GM19099 (cell line): ENCODE data around the gene FOXR1.

Experiments
- POLR2A ChIP-seq: IDR thresholded peaks from 3 replicates; pipeline ENCODE4 v1.6.1; 2011; ENCODE audit warnings: low read depth; ENCODE audit not compliant: insufficient read length; ENCODE audit errors: extremely low read depth

FOXR1 gene, protein sequence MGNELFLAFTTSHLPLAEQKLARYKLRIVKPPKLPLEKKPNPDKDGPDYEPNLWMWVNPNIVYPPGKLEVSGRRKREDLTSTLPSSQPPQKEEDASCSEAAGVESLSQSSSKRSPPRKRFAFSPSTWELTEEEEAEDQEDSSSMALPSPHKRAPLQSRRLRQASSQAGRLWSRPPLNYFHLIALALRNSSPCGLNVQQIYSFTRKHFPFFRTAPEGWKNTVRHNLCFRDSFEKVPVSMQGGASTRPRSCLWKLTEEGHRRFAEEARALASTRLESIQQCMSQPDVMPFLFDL

GRCh38 chr11:118971646-118972045 lies at the start of gene FOXR1:
FOXR1 (plus strand) TSS chr11:118971761; CDS start chr11:118971932, 171 bp downstream.
- TF ChIP-seq POLR2A, result no peak

- no peak for TF ChIP-seq POLR2A
Measured at GRCh38 chr11:118921929-118922744, 49.4 kb upstream of the FOXR1 start.

GRCh38 chr11:118922745-118923627 lies 48.6 kb upstream of the FOXR1 start:
- no peak for TF ChIP-seq POLR2A

GRCh38 chr11:118923721-118924587 lies 47.6 kb upstream of the FOXR1 start:
- TF ChIP-seq POLR2A, result no peak

DNA sequence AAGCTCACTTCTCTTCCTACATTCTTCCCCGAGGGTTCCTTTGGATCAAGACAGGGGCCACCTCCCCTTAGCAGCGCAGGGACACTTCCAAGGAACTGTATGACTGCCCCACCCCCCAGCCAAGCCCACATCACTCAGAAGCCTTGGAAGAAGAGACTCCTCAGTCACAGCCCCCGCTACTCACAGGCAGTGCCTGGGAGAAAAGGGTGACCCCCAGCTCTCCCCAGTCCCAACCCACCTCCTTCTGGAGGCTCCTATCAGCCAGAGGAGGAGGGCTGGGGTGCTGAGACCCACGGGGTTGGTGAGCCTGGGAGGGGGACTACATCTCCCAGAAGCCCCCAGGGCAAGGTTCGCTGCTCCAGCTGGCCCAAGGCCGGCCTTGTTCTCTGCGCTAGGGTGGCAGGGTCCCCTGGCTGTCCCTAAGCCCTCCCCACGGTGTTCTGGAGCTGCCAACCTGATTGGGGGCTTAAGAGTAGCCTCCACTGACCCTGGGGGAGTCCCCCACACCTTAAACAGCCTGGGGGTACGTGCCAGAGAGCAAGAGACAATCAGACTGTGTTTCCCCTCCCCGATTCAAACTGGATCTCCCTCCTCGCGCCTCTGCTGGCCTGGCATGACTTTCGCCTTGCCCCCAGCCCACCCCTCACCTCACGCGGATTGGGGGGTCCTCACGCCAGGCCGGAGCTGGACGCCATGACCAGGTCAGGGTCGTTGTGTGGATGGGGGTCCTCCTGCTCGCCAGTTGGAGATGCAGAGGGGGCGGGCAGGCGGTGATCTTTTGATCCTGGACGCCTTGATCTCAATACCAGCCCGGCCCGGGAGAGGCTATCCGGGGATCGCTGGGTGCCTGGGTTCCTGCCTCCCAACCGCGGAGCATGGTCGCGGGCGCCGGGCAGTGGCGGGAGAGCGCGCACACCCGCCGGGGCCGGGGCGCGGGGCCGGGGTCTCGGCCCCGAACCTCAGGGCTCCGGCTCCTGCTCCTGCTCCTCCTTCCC lies 46.7 kb upstream of the FOXR1 start:
- no peak for TF ChIP-seq POLR2A

DNA sequence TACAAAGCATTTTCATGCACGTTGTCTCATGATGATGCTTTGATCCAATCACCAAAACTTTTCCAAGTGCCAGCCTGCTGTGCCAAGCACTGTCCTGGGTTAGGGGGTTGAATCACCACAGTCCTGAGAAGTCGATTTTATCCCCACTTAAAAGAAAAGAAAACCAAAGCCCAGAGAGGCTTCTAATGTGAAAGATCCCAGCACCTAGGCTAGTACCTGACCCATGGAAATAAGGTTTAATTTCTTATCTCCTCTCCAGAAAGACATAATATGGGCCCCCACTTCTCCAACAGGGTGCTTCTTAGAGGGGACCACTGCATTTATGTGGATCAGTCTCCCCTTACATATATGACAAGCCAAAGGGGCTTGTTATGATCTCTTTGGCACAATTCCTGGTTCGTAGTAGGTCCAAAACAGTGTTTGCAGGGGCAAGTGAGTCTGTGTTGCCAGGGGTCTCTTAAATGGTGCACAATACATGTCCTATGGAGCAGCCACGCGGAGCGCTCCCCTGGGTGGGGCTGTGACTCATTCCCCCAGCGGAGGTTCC lies 43.9 kb upstream of the FOXR1 start:
- no peak for TF ChIP-seq POLR2A

- no peak for TF ChIP-seq POLR2A
Measured at GRCh38 chr11:118928101-118928869, 43.3 kb upstream of the FOXR1 start.

- TF ChIP-seq POLR2A, result peak; percentile 8
Measured at GRCh38 chr11:118928870-118929500, 42.6 kb upstream of the FOXR1 start.

GRCh38 chr11:118929501-118930093 lies 42.0 kb upstream of the FOXR1 start:
- TF ChIP-seq POLR2A, result peak; percentile 1

DNA sequence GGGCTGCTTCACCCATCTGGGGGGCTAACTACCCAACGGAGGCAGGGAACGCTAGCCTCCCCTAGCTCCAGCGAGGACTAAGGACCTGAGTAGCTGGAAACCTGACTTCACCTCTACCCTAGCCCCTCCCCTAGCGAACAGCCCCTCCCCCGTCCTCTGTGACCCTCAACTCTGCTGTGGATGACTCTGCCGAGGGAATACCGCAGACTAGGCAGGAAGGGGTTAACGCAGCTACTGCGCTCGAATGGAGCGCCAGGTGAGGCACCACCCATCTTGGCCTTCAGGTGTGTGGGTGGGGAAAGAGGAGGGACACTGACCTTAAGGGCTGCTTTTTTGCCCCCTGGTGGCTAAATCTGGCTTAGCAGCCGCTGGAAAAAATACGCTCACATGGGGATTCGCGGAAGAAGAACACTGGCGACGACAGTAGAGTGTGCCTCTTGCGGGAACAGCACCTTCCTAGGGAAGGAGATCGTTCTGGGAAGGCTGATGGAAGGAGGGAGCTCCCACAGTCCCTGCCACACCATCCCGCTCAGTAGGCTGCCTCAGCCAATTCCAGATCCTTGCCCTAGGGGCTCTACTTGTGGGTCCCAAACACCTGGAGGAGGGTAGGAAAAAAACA lies 41.4 kb upstream of the FOXR1 start:
- TF ChIP-seq POLR2A, result no peak

DNA sequence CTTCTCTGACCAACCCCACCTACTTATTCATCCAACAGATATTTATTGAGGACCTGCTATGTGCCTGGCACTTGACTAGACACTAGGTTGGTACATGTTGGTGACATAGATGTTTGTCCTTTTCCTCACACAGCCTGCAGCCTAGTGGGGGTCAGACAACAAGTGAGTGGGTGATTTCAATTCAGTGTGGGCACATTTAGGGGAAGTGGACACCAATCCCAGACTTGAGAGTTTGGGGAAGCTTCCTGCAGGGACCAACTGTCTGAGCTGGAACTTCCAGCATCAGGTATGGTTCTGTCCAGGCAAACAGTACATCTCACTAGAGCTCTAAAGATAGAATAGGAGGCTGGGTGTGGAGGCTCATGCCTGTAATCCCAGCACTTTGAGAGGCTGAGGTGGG lies 40.0 kb upstream of the FOXR1 start:
- TF ChIP-seq POLR2A, result no peak
